GM21737 (cell line): Measurements from ENCODE around the gene MAP1S.
A peak's percentile ranks its signal among the peaks of the same experiment; 100 is the strongest.
"Not testable (repeated sequence)": the region's sequence is repeated elsewhere in the genome, so short reads cannot be mapped to it uniquely, and the experiment has no call there.

Source experiments
- ATAC-seq: cut with Tn5 transposase; IDR thresholded peaks from one replicate; pipeline ENCODE4 v1.9.1; 2021; ENCODE audit warnings: mild to moderate bottlenecking, moderate library complexity; ENCODE audit not compliant: unreplicated experiment

MAP1S gene

DNA sequence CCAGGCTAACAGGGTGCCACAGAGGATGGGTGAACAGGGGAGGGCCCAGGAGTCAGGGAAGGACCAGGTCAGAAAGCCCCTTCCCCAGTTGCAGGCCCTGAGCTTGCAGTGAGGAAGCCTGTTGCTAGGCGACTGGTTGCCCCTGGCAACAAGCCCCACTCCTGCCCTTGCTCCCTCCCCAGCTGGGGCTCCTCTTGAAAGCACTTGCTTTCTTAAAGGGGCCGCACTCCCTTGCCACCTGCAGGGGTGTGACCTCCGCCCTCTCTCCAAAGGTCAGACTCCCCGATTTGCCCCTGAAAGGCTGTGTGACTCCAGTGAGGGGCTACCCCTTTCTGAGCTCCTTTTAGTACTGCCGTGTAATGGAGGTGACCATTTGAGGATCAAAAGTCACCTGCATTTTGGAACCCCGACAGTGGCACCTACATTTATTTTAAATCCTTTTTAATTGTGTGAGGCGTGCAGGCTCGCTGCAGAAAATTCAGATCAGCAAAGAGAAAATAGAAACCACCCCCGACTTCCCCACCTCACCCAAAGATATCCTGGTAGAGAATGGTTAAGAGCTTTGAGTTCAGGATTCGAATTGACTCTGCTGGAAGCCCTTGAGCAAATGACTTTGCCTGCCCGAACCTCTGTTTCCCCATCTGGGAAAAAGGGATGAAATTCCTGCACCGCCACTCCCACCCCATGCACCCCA, 36.8 kb downstream of the MAP1S start:
- ATAC-seq: no peak

- no peak for ATAC-seq
These were observed 37.8 kb downstream of the MAP1S start for GRCh38 chr19:17757125-17757524.

DNA sequence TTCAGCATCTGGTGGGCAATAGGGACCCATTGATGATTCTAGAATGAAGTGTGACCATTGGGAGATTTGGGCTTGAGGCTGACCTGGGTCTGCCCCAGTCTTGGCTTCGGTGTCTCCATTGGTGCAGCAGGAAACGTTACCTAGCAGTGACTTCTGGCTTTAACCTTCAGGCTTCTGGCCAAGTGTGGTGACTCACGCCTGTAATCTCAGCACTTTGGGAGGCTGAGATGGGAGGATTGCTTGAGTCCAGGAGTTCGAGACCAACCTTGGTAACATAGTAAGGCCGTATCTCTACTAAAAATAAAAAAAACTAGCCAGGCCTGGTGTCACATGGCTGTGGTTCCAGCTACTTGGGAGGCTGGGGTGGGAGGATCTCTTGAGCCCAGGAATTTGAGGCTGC, 39.2 kb downstream of the MAP1S start:
- no peak for ATAC-seq

DNA sequence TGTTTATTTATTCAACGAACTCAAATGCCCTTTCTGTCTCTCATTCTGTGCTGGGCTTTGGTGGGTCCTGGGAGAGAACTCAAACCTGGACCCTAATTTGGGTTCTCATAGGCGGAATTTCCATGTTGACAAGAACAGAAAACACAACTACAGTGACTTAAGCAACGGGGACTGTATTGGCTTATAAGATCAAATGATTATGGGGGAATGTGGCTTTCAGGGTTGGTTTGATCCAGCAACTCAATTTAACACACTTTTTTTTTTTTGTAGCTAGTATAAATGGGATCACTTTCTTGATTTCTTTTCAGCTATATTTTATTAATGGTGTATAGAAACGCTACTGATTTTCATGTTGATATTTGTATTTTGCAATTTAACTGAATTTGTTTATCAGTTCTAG, 41.9 kb downstream of the MAP1S start:
- no peak for ATAC-seq

GRCh38 chr19:17762505-17763229, 43.4 kb downstream of the MAP1S start:
- ATAC-seq: no peak

DNA sequence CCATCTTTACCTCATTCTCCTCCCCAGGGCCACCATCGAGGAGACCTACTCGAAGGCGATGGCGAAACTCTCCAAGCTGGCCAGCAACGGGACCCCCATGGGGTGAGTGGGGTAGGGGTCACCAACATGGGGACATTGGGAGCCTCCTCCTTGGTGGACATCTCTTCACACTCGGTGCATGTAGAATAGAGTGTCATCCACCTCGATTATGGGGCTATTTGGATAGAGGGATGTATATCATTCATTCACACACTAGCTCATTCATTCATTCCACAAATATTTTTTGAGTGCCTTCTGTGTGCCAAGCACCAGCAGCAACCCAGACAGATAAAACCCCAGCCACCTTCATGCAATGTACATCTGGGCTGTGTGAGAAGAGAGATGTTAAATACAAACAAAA, 45.1 kb downstream of the MAP1S start:
- no peak for ATAC-seq

- ATAC-seq: no peak
These were observed 45.9 kb downstream of the MAP1S start for GRCh38 chr19:17765069-17765618.

GRCh38 chr19:17766543-17767131, 47.4 kb downstream of the MAP1S start:
- ATAC-seq: no peak

GRCh38 chr19:17767559-17767958, 48.3 kb downstream of the MAP1S start:
- ATAC-seq: no peak

DNA sequence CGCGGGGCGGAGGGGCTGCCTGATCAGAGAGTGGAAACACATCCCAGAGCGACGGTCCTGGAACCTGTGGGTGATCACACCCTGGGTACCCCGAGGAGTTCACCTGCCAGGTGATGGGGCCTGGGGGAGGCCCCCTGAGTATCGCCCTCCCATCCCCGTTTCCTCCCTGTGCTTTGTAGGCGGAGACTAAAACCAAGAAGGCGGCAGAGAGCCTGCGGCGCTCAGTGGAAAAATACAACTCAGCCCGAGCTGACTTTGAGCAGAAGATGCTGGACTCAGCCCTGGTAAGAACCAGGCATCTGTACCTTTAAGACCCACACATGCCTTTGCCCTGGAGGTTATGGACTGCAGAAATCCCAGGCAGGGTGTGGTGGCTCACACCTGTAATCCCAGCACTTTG, 51.3 kb downstream of the MAP1S start:
- ATAC-seq: no peak

GRCh38 chr19:17772172-17772571, 52.9 kb downstream of the MAP1S start:
- no peak for ATAC-seq

GRCh38 chr19:17775245-17775927, 56.1 kb downstream of the MAP1S start:
- no peak for ATAC-seq

GRCh38 chr19:17775991-17776803, 56.9 kb downstream of the MAP1S start:
- ATAC-seq: peak; percentile 67

DNA sequence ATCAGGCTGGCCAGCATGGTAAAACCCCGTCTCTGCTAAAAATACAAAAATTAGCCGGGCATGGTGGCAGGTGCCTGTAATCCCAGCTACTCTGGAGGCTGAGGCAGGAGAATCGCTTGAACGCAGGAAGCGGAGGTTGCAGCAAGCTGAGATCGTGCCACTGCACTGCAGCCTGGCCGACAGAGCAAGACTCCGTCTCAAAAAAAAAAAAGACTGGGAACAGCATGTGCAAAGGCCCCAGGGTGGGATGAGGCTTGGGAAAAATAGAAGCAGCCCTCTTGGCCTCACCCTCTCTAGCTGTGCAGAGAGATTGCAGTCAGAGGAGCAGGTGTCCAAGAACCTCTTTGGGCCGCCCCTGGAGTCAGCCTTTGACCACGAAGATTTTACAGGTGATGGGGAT, 58.6 kb downstream of the MAP1S start:
- not testable (repeated sequence) for ATAC-seq

DNA sequence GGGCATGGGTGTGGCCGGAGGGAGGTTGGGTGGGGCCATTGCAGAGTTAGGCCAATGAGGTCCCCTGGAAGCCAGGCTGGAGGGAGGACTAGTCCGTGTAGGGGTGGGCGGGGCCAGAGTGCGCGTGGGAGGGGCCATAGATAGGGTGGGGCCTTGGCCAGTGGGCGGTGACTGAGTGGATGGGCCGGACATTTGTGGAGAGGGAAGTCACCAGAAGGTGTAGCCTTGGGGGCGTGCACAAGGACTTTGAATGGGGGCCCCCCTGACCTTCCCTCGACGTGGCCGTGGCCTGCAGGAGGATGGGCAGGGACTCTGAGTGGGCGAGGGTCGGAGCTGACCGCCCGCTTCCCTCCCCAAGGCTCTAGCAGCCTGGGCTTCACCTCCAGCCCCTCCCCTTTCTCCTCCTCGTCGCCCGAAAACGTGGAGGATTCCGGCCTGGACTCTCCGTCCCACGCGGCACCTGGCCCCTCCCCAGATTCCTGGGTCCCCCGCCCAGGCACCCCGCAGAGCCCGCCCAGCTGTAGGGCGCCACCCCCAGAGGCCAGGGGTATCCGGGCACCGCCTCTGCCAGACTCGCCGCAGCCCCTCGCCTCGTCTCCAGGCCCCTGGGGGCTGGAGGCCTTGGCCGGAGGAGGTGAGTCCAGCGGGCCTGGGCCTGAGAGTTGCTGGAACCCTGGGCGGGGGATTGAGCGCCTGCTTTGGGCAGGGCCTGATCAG, 59.1 kb downstream of the MAP1S start:
- no peak for ATAC-seq

DNA sequence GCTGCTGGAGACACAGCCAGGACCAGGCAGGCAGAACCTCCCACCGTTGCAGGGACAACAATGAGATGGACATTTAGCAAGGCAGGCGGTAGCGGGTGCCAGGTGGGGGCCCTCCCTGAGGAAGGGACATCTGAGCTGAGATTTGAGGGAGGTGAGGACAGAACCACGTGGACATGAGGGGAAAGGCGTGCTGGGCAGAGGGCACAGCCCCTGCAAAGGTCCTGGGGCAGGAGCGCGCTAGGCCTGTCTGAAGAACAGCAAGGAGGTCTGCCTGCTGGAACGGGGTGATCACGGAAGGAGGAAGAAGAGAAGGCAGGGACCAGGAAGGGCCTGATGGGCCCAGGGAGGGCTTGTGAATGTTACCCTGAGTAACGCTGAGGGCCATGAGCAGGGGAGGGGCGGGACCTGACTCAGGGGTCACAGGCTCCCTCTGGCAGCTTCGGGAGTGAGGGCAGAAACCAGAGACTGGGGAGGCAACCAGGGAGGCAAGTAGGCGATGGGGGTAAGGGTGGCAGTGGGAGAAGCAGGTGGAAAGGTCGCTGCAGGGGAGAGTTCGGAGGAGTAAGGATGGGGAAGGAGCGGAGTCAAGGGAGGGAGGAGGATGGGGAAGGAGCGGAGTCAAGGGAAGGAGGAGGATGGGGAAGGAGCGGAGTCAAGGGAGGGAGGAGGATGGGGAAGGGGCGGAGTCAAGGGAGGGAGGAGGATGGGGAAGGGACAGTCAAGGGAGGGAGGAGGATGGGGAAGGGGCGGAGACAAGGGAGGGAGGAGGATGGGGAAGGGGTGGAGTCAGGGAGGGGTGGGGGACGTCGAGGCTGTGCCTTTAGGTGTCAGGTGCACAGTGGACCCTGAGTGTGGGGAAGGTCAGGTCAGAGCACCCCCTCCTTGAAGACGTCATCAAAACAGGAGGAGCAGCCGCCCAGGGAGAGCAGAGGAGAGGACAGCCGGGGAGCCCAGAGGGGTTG, 60.0 kb downstream of the MAP1S start:
- ATAC-seq: no peak

GRCh38 chr19:17780781-17781180, 61.5 kb downstream of the MAP1S start:
- no peak for ATAC-seq

DNA sequence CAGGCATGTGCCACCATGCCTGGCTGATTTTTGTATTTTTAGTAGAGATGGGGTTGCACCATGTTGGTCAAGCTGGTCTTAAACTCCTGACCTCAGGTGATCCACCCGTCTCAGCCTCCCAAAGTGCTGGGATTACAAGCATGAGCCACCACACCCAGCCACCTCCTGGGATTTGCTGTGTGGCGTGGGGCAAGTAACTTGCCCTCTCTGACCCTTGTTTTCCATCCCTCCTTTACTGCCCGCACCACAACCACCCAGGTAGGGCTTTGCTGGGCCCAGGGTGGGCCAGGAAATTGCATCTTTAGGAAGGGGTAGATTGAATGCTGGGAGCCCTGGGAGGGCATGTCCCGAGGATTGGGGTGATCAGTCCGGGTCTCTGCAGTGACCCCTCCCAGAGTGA, 64.4 kb downstream of the MAP1S start:
- not testable (repeated sequence) for ATAC-seq
